Hepatocyte (in vitro differentiated cells): ENCODE measurements around the gene ATP6V1G2. TPM values are rescaled to one million over a fixed set of nuclear protein-coding genes. Genes with fewer than 3 reads are reported as not detected.

ENCODE experiments used
- DNase-seq: peaks from one replicate; pipeline ENCODE4 v3.0.0-alpha.2; 2016; ENCODE audit warnings: low spot score
- H2AFZ ChIP-seq: fragments of 200-600 bp; sonication (generic); 2 replicates; pipeline ENCODE4 v1.6.0; 2016; ENCODE audit warnings: antibody characterized with exemption, mild to moderate bottlenecking
- H3K27ac ChIP-seq: fragments of 200-600 bp; sonication (generic); 2 replicates; pipeline ENCODE4 v1.5.1; 2016; ENCODE audit warnings: mild to moderate bottlenecking
- H3K27me3 ChIP-seq: fragments of 200-600 bp; sonication (generic); 2 replicates; pipeline ENCODE4 v1.6.1; 2016
- H3K36me3 ChIP-seq: fragments of 200-600 bp; sonication (generic); replicated peaks from 2 replicates; pipeline ENCODE4 v1.5.1; 2016; ENCODE audit warnings: low read depth; ENCODE audit not compliant: insufficient read depth
- H3K4me1 ChIP-seq: fragments of 200-600 bp; sonication (generic); 2 replicates; pipeline ENCODE4 v1.5.1; 2016; ENCODE audit warnings: mild to moderate bottlenecking, moderate library complexity; ENCODE audit not compliant: insufficient read depth
- H3K4me2 ChIP-seq: fragments of 200-600 bp; sonication (generic); 2 replicates; pipeline ENCODE4 v1.6.0; 2016
- H3K4me3 ChIP-seq: fragments of 200-600 bp; sonication (generic); 2 replicates; pipeline ENCODE4 v1.5.1; 2016; ENCODE audit warnings: mild to moderate bottlenecking
- H3K79me2 ChIP-seq: fragments of 200-600 bp; sonication (generic); 2 replicates; pipeline ENCODE4 v1.6.0; 2017; ENCODE audit warnings: mild to moderate bottlenecking
- H3K9me2 ChIP-seq: fragments of 200-600 bp; sonication (generic); replicated peaks from 2 replicates; pipeline ENCODE4 v1.6.0; 2017; ENCODE audit warnings: mild to moderate bottlenecking; ENCODE audit not compliant: insufficient read depth
- H3K9me3 ChIP-seq: fragments of 200-600 bp; sonication (generic); 2 replicates; pipeline ENCODE4 v1.5.1; 2016; ENCODE audit warnings: low read depth, mild to moderate bottlenecking
- H4K20me1 ChIP-seq: fragments of 200-600 bp; sonication (generic); 2 replicates; pipeline ENCODE4 v1.6.0; 2016; ENCODE audit warnings: mild to moderate bottlenecking; ENCODE audit not compliant: insufficient read depth, poor library complexity, severe bottlenecking
- CTCF ChIP-seq: fragments of 200-600 bp; sonication (generic); IDR thresholded peaks from 2 replicates; pipeline ENCODE4 v1.5.1; 2016; ENCODE audit warnings: antibody characterized with exemption, mild to moderate bottlenecking; ENCODE audit not compliant: poor library complexity
- EZH2 ChIP-seq: fragments of 200-600 bp; sonication (generic); IDR thresholded peaks from 2 replicates; pipeline ENCODE4 v1.6.1; 2016; ENCODE audit warnings: antibody characterized with exemption, mild to moderate bottlenecking, borderline replicate concordance
- EZH2phosphoT487 ChIP-seq: fragments of 200-600 bp; sonication (generic); IDR thresholded peaks from one replicate; pipeline ENCODE4 v1.6.1; 2018; ENCODE audit warnings: antibody characterized with exemption, mild to moderate bottlenecking, low read depth, moderate library complexity; ENCODE audit not compliant: unreplicated experiment, severe bottlenecking
- WGBS: methylation state at CpG from one replicate; pipeline ENCODE4 v1.1.6; 2016; ENCODE audit warnings: low lambda C conversion rate; ENCODE audit errors: missing lambda C conversion rate; 5-methylcytosine and 5-hydroxymethylcytosine counted together
- polyA plus RNA-seq: library from polyadenylated mRNA; unstranded; fragments of >200 nt; fragmentation: Nextera tagmentation; extraction: Ambion mirVana; gene quantifications from 2 replicates; pipeline ENCODE4 v1.2.1, GENCODE V29; 2016
- total RNA-seq: library from RNA; depleted of rRNA; stranded (reverse); fragments of >200 nt; gene quantifications from 2 replicates; pipeline ENCODE4 v1.2.3, GENCODE V29; 2014

The ATP6V1G2 gene
- total and polyA plus RNA-seq, 2 experiments from 2014 or later, result 0.63 to 0.73 TPM

GRCh38 chr6:31525932-31526591 is 20.3 kb downstream of the ATP6V1G2 start:
- DNase-seq, result no peak
- H3K27me3 ChIP-seq, result no peaks in the 10 kb centered on the region
- TF ChIP-seq EZH2phosphoT487, result no peak
- TF ChIP-seq EZH2, result no peak
- no peak for TF ChIP-seq CTCF
- no peaks in the 10 kb centered on the region for H3K4me1 ChIP-seq
- H3K4me2 ChIP-seq, result no peak overlapping the region
- H2AFZ ChIP-seq, result no peak overlapping the region
- H3K27ac ChIP-seq, result no peak overlapping the region
- 83% methylated on average over 4 of the region's 4 CpGs for WGBS
- no peaks in the 10 kb centered on the region for H3K79me2 ChIP-seq
- peaks cover 10% of the 10 kb centered on the region for H4K20me1 ChIP-seq
- no peaks in the 10 kb centered on the region for H3K9me3 ChIP-seq
- H3K4me3 ChIP-seq, result no peak overlapping the region
- H3K9me2 ChIP-seq, result no peaks in the 10 kb centered on the region
- no peaks in the 10 kb centered on the region for H3K36me3 ChIP-seq

GRCh38 chr6:31525553-31525931 is 20.9 kb downstream of the ATP6V1G2 start:
- Histone ChIP-seq H3K4me1 (no peaks in the 10 kb centered on the region), H3K79me2 (no peaks in the 10 kb centered on the region), H3K9me2 (no peaks in the 10 kb centered on the region), H3K4me3 (no peak overlapping the region), H4K20me1 (peaks cover 10% of the 10 kb centered on the region), H2AFZ (no peak overlapping the region), H3K27ac (no peak overlapping the region), H3K36me3 (no peaks in the 10 kb centered on the region), H3K4me2 (no peak overlapping the region), H3K27me3 (no peaks in the 10 kb centered on the region), H3K9me3 (no peaks in the 10 kb centered on the region)
- DNase-seq, result no peak
- TF ChIP-seq EZH2, result no peak
- no peak for TF ChIP-seq EZH2phosphoT487
- no peak for TF ChIP-seq CTCF
- 75% methylated on average over 8 of the region's 8 CpGs for WGBS

GRCh38 chr6:31521835-31522234 is 24.6 kb downstream of the ATP6V1G2 start:
- Histone ChIP-seq H3K79me2 (no peaks in the 10 kb centered on the region), H3K9me2 (no peaks in the 10 kb centered on the region), H2AFZ (no peak overlapping the region), H3K27ac (no peak overlapping the region), H3K4me1 (no peaks in the 10 kb centered on the region), H3K4me3 (no peak overlapping the region), H4K20me1 (no peaks in the 10 kb centered on the region), H3K36me3 (no peaks in the 10 kb centered on the region), H3K27me3 (peaks cover 3% of the 10 kb centered on the region), H3K4me2 (no peak overlapping the region), H3K9me3 (no peaks in the 10 kb centered on the region)
- no peak for TF ChIP-seq CTCF
- no peak for TF ChIP-seq EZH2phosphoT487
- no peak for TF ChIP-seq EZH2
- WGBS, result 71% methylated on average over 3 of the region's 3 CpGs
- no peak for DNase-seq
